ENCODE measurements around the gene SMYD3.

SMYD3 gene

DNA sequence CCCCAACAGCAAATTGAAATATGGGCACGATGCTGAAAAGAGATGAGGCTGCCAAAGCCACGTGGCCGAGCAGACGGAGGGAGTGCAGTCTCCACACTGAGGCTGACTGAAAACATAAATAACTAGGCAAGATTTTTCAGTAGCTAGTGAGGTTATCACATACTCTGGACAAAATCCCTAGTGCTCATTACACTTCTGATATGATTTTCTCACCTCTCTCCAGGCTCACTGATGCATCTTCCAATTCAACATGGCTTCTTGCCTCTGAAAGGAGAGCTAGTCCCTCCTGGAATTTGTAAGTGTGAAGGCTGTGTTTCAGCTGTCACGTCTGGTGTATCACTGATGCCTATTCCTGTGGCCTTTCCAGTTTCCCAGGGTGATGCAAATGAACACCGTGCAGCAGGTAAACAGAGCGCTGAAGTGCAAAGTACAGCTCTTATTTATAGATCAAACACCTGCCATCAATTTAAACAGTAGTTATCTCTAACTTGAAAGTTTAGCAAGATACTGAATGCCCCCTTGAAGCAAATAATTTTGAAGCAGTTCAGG, 696.2 kb downstream of the SMYD3 start:
- DNase-seq = peak; percentile 93

GRCh38 chr1:245810181-245810769, 696.8 kb downstream of the SMYD3 start:
- DNase-seq = no peak

- DNase-seq = peak; percentile 64
These were observed 697.7 kb downstream of the SMYD3 start for GRCh38 chr1:245809361-245809760.

GRCh38 chr1:245807954-245808719, 698.9 kb downstream of the SMYD3 start:
- DNase-seq = no peak

DNA sequence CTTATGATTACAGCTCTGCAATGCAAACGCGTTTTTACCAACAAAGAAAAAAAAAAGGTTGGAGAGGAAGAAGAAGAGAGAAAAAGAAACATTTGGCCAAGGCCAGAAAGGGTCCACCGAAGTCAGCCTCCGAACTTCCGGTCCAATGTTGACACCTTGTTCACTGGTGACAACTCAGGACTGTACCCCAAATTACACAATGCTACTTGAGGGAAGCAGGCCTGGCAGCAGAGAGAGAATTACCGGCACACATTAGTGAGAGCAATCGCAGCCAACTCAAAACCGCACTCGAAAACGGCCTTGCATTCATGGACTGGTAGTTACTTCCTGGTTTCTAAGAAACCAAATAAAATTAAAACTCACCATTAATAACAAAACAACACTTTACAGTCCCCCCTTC, 699.8 kb downstream of the SMYD3 start:
- no peak for DNase-seq

DNA sequence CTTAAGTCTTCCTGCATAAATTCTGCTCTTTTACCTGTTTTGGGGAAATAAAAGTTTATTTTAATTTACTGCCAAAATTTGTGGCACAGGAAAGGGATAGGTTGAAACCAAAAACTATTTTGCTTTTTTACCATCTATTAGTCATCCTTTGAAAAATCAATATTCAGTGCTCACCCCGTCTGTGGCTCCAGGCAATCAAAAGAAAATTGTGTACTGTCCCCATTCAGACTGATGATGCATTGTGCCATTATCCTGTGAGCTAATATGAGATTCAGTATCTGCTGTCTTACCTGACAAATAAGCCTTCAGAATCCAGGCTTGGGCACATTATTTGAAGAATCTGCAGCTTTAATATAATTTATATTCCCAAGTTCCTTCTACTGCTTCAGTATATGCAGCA, 701.5 kb downstream of the SMYD3 start:
- DNase-seq = peak; percentile 44

GRCh38 chr1:245804696-245805095, 702.4 kb downstream of the SMYD3 start:
- DNase-seq = no peak

DNA sequence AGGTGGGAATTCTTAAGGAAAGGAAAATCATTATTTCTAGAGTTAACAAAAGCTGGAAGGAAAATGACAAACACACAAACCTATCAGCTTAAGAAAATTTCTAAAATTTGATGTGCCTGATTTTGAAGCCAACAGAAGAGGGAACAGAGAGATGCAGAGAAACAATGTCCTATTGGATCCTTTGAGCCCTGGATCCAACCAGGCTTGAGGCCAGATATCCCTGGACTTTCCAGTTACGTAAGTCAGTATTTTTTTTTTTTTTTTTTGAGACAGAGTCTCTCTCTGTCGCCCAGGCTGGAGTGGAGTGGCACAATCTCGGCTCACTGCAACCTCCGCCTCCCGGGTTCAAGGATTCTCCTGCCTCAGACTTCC, 703.4 kb downstream of the SMYD3 start:
- DNase-seq = no peak

GRCh38 chr1:245802941-245803665, 704.0 kb downstream of the SMYD3 start:
- DNase-seq = peak; percentile 22

GRCh38 chr1:245800901-245801605, 706.0 kb downstream of the SMYD3 start:
- DNase-seq = no peak

DNA sequence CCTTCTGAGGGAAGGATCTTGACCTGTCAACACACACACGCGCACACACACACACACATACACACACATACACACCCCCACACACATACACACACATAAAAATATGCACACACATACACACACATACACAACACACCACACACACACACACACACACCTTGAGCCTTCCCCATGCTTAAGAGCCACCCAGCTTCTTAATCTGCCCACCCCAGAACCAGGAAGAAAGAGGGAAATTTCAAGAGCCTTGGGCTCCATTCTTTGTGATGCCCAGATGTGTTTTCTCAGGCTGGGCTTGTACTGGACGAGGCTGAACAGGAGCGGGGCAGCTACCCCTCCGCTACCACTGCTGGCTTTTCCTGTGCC, 708.7 kb downstream of the SMYD3 start:
- no peak for DNase-seq

GRCh38 chr1:245797592-245798348, 709.3 kb downstream of the SMYD3 start:
- no peak for DNase-seq

- DNase-seq = no peak
These were observed 715.4 kb downstream of the SMYD3 start for GRCh38 chr1:245791410-245792312.

GRCh38 chr1:245790441-245790840, 716.6 kb downstream of the SMYD3 start:
- DNase-seq = no peak

- no peak for DNase-seq
These were observed 718.2 kb downstream of the SMYD3 start for GRCh38 chr1:245788886-245789285.

GRCh38 chr1:245788269-245788668, 718.8 kb downstream of the SMYD3 start:
- no peak for DNase-seq

DNA sequence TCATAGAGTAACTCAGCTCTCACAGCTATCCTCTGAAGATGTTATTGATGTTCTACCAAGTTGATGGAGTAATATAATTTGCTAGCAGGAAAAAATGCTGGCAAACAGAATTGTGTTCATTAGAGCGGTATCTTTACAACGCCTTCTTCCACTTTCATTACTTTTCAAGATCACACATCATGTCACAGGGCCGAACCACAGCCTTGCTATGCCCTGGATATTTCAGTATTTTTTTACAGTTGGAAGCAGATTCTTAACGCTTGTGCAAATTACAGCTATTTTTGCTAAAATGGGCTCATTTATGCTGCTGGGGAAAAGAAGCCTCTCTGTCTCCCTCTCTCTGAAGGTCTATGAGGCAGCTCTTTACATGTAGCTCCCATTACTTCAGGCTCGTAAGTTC, 720.1 kb downstream of the SMYD3 start:
- DNase-seq = no peak

- DNase-seq = no peak
These were observed 727.0 kb downstream of the SMYD3 start for GRCh38 chr1:245779797-245780755.

DNA sequence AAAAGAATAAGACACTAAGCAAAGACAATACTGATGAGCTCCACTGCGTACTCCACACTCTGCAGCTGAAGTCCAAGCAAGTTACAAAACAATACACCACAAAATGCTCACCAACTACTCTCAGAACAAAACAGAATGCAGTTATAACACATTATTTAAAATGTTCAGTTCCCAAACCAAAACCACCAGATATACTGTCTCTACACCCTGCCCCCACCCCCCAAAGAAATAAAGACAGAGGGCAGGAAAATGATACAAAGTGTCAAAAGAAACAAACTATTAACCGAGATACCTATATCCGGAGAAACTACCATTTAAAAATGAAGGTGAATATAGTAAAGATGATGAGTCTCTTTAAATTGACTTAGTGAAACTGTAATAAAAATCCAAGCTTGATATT, 729.3 kb downstream of the SMYD3 start:
- no peak for DNase-seq

GRCh38 chr1:245776694-245777332, 730.3 kb downstream of the SMYD3 start:
- DNase-seq = no peak
